Measurements from ENCODE around the gene CEMIP2.

CEMIP2 gene

GRCh38 chr9:71772726-71773125 lies 4.4 kb upstream of the CEMIP2 start:
- DNase-seq: no peak

GRCh38 chr9:71770170-71770569 lies 1.9 kb upstream of the CEMIP2 start:
- DNase-seq: no peak

GRCh38 chr9:71769175-71770161 lies 1.2 kb upstream of the CEMIP2 start:
- DNase-seq: peak; percentile 65 to 74

GRCh38 chr9:71767776-71768321 lies 464 bp downstream of the CEMIP2 start:
- peak; percentile 29 to 31 for DNase-seq

GRCh38 chr9:71767163-71767775 lies 1.0 kb downstream of the CEMIP2 start:
- no peak for DNase-seq

- no peak for DNase-seq
Observed at GRCh38 chr9:71766663-71767062, 1.6 kb downstream of the CEMIP2 start.

GRCh38 chr9:71765693-71766092 lies 2.6 kb downstream of the CEMIP2 start:
- peak in 1 of 2 donors; percentile 28 for DNase-seq

- no peak for DNase-seq
Observed at GRCh38 chr9:71764891-71765290, 3.4 kb downstream of the CEMIP2 start.

- DNase-seq: no peak
Observed at GRCh38 chr9:71764463-71764862, 3.9 kb downstream of the CEMIP2 start.

GRCh38 chr9:71763832-71764231 lies 4.5 kb downstream of the CEMIP2 start:
- DNase-seq: no peak

- DNase-seq: no peak
Observed at GRCh38 chr9:71762900-71763653, 5.2 kb downstream of the CEMIP2 start.

- no peak for DNase-seq
Observed at GRCh38 chr9:71761938-71762353, 6.4 kb downstream of the CEMIP2 start.

GRCh38 chr9:71760901-71761300 lies 7.4 kb downstream of the CEMIP2 start:
- DNase-seq: no peak

- DNase-seq: no peak
Observed at GRCh38 chr9:71758785-71759184, 9.5 kb downstream of the CEMIP2 start.

GRCh38 chr9:71758277-71758676 lies 10.0 kb downstream of the CEMIP2 start:
- DNase-seq: no peak

- DNase-seq: no peak
Observed at GRCh38 chr9:71756753-71757152, 11.6 kb downstream of the CEMIP2 start.

GRCh38 chr9:71755869-71756268 lies 12.4 kb downstream of the CEMIP2 start:
- no peak for DNase-seq

- no peak for DNase-seq
Observed at GRCh38 chr9:71755230-71755629, 13.1 kb downstream of the CEMIP2 start.

GRCh38 chr9:71754151-71754550 lies 14.2 kb downstream of the CEMIP2 start:
- DNase-seq: no peak

GRCh38 chr9:71752928-71753327 lies 15.4 kb downstream of the CEMIP2 start:
- no peak for DNase-seq

GRCh38 chr9:71752352-71752751 lies 16.0 kb downstream of the CEMIP2 start:
- no peak for DNase-seq

GRCh38 chr9:71748280-71748743 lies 20.0 kb downstream of the CEMIP2 start:
- DNase-seq: no peak

- no peak for DNase-seq
Observed at GRCh38 chr9:71747576-71747975, 20.7 kb downstream of the CEMIP2 start.

Data from stimulated activated CD4-positive, alpha-beta T cell treated with anti-CD3 and anti-CD28 coated beads, Interleukin-2, amount 100 ng/mL, for 24 hours (primary cell).